Fibroblast of skin of left biceps (primary cell): ENCODE data around the gene JAG1.
"Not testable (repeated sequence)": the region's sequence is repeated elsewhere in the genome, so short reads cannot be mapped to it uniquely, and the experiment has no call there.

Source experiments
- DNase-seq, 2 experiments: peaks; one replicate each; pipeline ENCODE4 v3.0.0-alpha.2; 2013; ENCODE audit warnings: low read depth in 2 of 2

JAG1 gene

GRCh38 chr20:10610251-10610650 lies 63.5 kb downstream of the JAG1 start:
- no peak for DNase-seq

GRCh38 chr20:10609770-10610169 lies 64.0 kb downstream of the JAG1 start:
- DNase-seq: no peak

GRCh38 chr20:10609276-10609675 lies 64.5 kb downstream of the JAG1 start:
- DNase-seq: peak; percentile 76 to 82

GRCh38 chr20:10605547-10606195 lies 68.1 kb downstream of the JAG1 start:
- DNase-seq: no peak

- DNase-seq: no peak
Measured at GRCh38 chr20:10604865-10605440, 68.8 kb downstream of the JAG1 start.

GRCh38 chr20:10603971-10604864 lies 69.6 kb downstream of the JAG1 start:
- DNase-seq: peak; percentile 64 to 71

- DNase-seq: no peak
Measured at GRCh38 chr20:10603378-10603777, 70.4 kb downstream of the JAG1 start.

- no peak for DNase-seq
Measured at GRCh38 chr20:10602221-10602871, 71.5 kb downstream of the JAG1 start.

- no peak for DNase-seq
Measured at GRCh38 chr20:10597637-10598036, 76.2 kb downstream of the JAG1 start.

- no peak for DNase-seq
Measured at GRCh38 chr20:10596710-10597121, 77.1 kb downstream of the JAG1 start.

GRCh38 chr20:10595985-10596384 lies 77.8 kb downstream of the JAG1 start:
- no peak for DNase-seq

GRCh38 chr20:10595266-10595665 lies 78.5 kb downstream of the JAG1 start:
- no peak for DNase-seq

GRCh38 chr20:10594296-10594868 lies 79.4 kb downstream of the JAG1 start:
- DNase-seq: no peak

- DNase-seq: no peak
Measured at GRCh38 chr20:10591946-10592521, 81.8 kb downstream of the JAG1 start.

GRCh38 chr20:10590950-10591671 lies 82.7 kb downstream of the JAG1 start:
- DNase-seq: no peak

- not testable (repeated sequence) for DNase-seq
Measured at GRCh38 chr20:10590446-10590845, 83.4 kb downstream of the JAG1 start.
